AG04450 (cell line): ENCODE results near the gene CDH13. TPM values are rescaled to one million over a fixed set of nuclear protein-coding genes. Genes with fewer than 3 reads are reported as not detected.

Source experiments
- CTCF ChIA-PET: fragments of 300-600, 350-600 bp; formaldehyde crosslinking; extraction: SDS; loops from one replicate; lab custom pipeline; 2022; ENCODE audit warnings: antibody characterized with exemption, inconsistent platforms; lab: Charles Lee
- POLR2A ChIA-PET: fragments of 350-600 bp; formaldehyde crosslinking; extraction: SDS; loops from one replicate; lab custom pipeline; 2021; ENCODE audit warnings: antibody characterized with exemption, inconsistent platforms; lab: Yijun Ruan, JAX
- DNase-seq: peaks from one replicate; pipeline ENCODE4 v3.0.0-alpha.2; 2011; ENCODE audit warnings: low read depth, low spot score
- H3K27ac ChIP-seq: one replicate; pipeline ENCODE4 v1.5.1; 2012; ENCODE audit warnings: low read depth, low read length, control low read depth
- H3K27me3 ChIP-seq: one replicate; pipeline ENCODE4 v1.6.0; 2012; ENCODE audit warnings: low read length; ENCODE audit not compliant: control insufficient read depth, insufficient read depth
- H3K4me3 ChIP-seq: 2 replicates; pipeline ENCODE4 v1.5.1; 2011; ENCODE audit warnings: mild to moderate bottlenecking, low read depth, low read length, control low read depth
- H3K9me3 ChIP-seq: 2 replicates; pipeline ENCODE4 v1.5.1; 2012; ENCODE audit warnings: low read length; ENCODE audit not compliant: control insufficient read depth, insufficient read depth
- polyA plus RNA-seq: library from polyadenylated mRNA; depleted of rRNA; stranded (reverse); fragments of >200 nt; gene quantifications from 2 replicates; pipeline ENCODE4 v1.2.3, GENCODE V29; 2011
- TF ChIP-seq, protein P1 (sequence below): IDR thresholded peaks from 2 replicates; pipeline ENCODE4 v1.5.1; 2011; ENCODE audit warnings: low read depth, low read length, control low read depth, inconsistent platforms

The CDH13 gene
- polyA plus RNA-seq, 1 experiment = 55.0 TPM

DNA sequence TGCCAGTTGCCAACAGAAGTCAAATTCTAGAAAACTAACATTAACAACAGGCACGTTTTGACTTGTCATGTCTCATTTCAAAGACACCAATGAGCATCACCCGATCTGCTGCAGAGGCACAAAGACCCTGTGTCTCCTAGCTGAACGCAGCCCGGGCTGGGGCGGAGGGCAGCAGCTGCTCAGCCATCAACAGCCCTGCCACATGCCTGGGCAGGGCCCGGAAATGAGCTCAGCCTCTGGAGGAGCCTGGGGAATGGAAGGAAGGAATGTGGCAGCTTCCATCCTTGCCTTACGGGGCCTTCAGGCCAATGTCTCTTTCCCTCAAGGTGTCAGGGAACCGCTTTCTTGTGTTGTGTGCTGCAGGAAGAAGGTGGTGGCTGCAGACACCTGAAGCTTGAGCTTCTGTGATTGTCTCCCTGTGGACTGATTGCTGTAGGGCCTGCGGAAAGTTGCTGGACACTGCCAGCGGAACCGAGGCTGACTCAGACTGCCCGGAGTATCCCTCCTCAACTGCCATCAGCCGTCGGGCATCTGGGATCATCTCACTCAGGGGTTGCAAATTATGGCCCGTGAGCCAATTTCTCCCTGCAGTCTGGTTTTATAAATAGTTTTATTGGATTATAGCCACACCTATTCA lies 7.3 kb downstream of the CDH13 start:
- ChIA-PET CTCF (interaction anchor here (1.5 kb wide), 2 partner anchors 18 to 122 kb away, joined by 3 read pairs; no protein-coding TSS in a partner anchor), POLR2A (no interaction called here)
- peak overlapping the region; percentile 57 for H3K27ac ChIP-seq

DNA sequence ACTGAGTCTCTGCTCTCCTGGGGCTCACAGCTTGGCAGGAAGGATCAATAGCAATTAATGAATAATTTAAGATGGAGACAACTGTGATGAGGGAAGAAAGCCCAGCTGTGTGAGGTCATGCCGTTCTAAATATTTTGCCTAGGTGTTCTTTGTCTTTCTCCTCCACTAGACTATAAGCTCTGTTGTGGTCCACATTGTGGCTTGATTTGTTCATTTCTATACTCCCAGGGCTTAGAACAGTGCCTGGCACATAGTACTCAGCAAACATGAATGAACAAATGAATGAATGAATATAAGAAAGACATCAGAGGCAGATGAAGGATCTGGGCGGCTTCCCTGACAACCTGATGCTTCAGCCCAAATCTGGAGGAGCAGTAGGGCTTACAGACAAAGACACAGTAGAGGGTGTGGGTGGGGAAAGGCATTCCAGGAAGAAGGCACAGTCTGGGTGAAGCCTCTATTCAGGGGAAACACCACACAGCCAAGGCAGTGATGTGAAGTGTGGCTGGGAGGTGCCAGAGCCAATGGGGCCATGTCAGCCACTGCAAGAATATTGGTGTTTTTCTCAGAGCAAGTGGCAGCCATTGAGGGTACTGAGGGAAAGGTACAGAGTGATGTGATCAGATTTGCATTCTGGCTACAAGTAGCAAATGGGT lies 8.3 kb downstream of the CDH13 start:
- TF ChIP-seq, protein P1, sequence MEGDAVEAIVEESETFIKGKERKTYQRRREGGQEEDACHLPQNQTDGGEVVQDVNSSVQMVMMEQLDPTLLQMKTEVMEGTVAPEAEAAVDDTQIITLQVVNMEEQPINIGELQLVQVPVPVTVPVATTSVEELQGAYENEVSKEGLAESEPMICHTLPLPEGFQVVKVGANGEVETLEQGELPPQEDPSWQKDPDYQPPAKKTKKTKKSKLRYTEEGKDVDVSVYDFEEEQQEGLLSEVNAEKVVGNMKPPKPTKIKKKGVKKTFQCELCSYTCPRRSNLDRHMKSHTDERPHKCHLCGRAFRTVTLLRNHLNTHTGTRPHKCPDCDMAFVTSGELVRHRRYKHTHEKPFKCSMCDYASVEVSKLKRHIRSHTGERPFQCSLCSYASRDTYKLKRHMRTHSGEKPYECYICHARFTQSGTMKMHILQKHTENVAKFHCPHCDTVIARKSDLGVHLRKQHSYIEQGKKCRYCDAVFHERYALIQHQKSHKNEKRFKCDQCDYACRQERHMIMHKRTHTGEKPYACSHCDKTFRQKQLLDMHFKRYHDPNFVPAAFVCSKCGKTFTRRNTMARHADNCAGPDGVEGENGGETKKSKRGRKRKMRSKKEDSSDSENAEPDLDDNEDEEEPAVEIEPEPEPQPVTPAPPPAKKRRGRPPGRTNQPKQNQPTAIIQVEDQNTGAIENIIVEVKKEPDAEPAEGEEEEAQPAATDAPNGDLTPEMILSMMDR = no peak
- Histone ChIP-seq H3K27me3 (no peaks in the 10 kb centered on the region), H3K27ac (no peak overlapping the region), H3K9me3 (no peaks in the 10 kb centered on the region), H3K4me3 (no peak overlapping the region)
- CTCF ChIA-PET = no interaction called here
- POLR2A ChIA-PET = no interaction called here
- no peak for DNase-seq

More for the DNA sequence above, 7.3 kb downstream of the CDH13 start:
- H3K9me3 ChIP-seq = no peaks in the 10 kb centered on the region
- DNase-seq = no peak
- TF ChIP-seq, protein P1 = no peak
- no peaks in the 10 kb centered on the region for H3K27me3 ChIP-seq
- no peak overlapping the region for H3K4me3 ChIP-seq

DNA sequence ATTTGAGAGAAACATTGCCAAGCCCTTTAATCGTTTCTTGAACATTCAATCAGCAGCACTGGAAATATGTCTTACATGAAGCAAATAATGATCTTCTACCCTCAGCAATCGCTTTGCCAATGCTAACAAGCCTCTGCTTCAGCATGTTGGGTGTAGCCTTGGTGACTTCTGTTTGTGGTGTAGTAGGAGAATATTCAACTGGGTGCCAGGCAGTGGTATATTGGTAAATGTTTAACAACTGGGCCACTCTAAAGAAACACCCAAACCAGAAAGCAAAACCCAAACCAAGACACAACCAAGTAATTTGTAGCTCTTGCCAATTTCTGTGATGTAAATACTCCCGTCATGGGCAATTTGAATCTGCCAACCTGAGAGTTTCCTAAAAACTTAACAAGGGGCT lies 9.7 kb downstream of the CDH13 start:
- POLR2A ChIA-PET = no interaction called here
- peak overlapping the region; percentile 11 for H3K27ac ChIP-seq
- no peak overlapping the region for H3K4me3 ChIP-seq
- CTCF ChIA-PET = no interaction called here
- no peaks in the 10 kb centered on the region for H3K27me3 ChIP-seq
- TF ChIP-seq, protein P1 = no peak
- H3K9me3 ChIP-seq = no peaks in the 10 kb centered on the region
- no peak for DNase-seq

DNA sequence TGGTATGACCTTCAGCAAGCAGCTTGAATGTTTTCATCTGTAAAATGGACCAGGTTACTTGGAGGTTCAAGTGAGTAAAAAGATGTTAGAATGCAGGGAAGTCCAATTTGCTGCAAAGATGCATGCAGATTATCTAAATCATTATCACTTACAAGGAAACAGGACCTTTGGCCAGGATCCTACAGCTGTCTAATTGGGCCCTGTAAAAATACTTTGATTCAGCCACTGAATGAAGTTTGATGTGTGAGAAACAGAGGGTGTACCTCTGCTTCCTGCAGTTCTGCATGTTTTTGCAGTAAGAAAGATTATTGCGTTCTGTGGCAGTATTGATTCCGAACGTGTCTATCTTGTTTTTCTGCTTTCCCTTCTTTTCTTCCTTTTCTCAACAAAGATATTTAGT lies 10.2 kb downstream of the CDH13 start:
- no peak for DNase-seq
- ChIA-PET CTCF (no interaction called here), POLR2A (no interaction called here)
- Histone ChIP-seq H3K27ac (peak overlapping the region; percentile 11), H3K4me3 (no peak overlapping the region), H3K27me3 (no peaks in the 10 kb centered on the region), H3K9me3 (no peaks in the 10 kb centered on the region)
- TF ChIP-seq, protein P1 = no peak
